HCT116 (cell line): Measurements from ENCODE around the gene MED10. TPM values are rescaled to one million over a fixed set of nuclear protein-coding genes. Genes with fewer than 3 reads are reported as not detected.

Source experiments
- ATAC-seq: fragments of 200-7000 bp; cut with Tn5 transposase; 2 replicates; pipeline ENCODE4 v1.9.1; 2020; ENCODE audit warnings: mild to moderate bottlenecking, moderate library complexity
- BruUV-seq: library from RNA; stranded (reverse); fragments of 400-500 nt; replicated peaks from 2 replicates; lab custom pipeline; 2021; lab: Mats Ljungman, UMichigan
- CTCF ChIA-PET: fragments of 300-600 bp; sonication (Branson Sonifier 250); formaldehyde crosslinking; loops from one replicate; lab custom pipeline; 2021; ENCODE audit warnings: antibody characterized with exemption; lab: Charles Lee
- POLR2A ChIA-PET: fragments of 300-600, 350-600 bp; sonication (Branson Sonifier 250); formaldehyde crosslinking; loops from one replicate; lab custom pipeline; 2021; ENCODE audit warnings: antibody characterized with exemption; lab: Charles Lee
- RAD21 ChIA-PET, 2 experiments: fragments of 300-600 bp; sonication (Branson Sonifier 250); formaldehyde crosslinking; loops; one replicate each; lab custom pipeline; 2023; ENCODE audit warnings: low total read pairs in 2 of 2; ENCODE audit not compliant: uncharacterized antibody in 2 of 2, unreplicated experiment in 2 of 2, low non-redundant PET in 1 of 2; lab: Charles Lee
- DNase-seq: peaks from one replicate; pipeline ENCODE4 v3.0.0-alpha.2; 2010; ENCODE audit warnings: low read depth, low spot score
- H2AFZ ChIP-seq: fragments of 200-600 bp; shearing (Covaris generic), sonication (generic); 2 replicates; pipeline ENCODE4 v1.6.1; 2017; ENCODE audit warnings: low read depth, mixed run types, mixed read lengths, antibody characterized with exemption, low read length; ENCODE audit not compliant: poor library complexity, severe bottlenecking
- H3K27ac ChIP-seq: 2 replicates; pipeline ENCODE4 v1.5.1; 2012; ENCODE audit warnings: low read depth, low read length
- H3K27me3 ChIP-seq: fragments of 200-600 bp; sonication (generic); 2 replicates; pipeline ENCODE4 v1.6.1; 2016; ENCODE audit warnings: mixed run types, low read length, mixed read lengths; ENCODE audit not compliant: insufficient read depth
- H3K36me3 ChIP-seq, 2 experiments: fragments of 200-500 bp in 1 of 2; fragments of 200-600 bp in 1 of 2; sonication (Bioruptor generic) in 1 of 2; sonication (generic) in 1 of 2; 2 replicates each; pipeline versions ENCODE4 v1.5.1 to v1.6.1; 2014 to 2016; ENCODE audit warnings: low read length in 2 of 2, inconsistent platforms in 1 of 2, mixed read lengths in 1 of 2, mixed run types in 1 of 2; ENCODE audit not compliant: insufficient read depth in 2 of 2, control insufficient read depth in 1 of 2
- H3K4me1 ChIP-seq, 2 experiments: fragments of 200-600 bp in 1 of 2; sonication (generic) in 1 of 2; 2 replicates each; pipeline versions ENCODE4 v1.5.1 to v1.6.1; 2012 to 2017; ENCODE audit warnings: low read length in 2 of 2, inconsistent platforms in 1 of 2, mild to moderate bottlenecking in 1 of 2, mixed read lengths in 1 of 2, mixed run types in 1 of 2, moderate library complexity in 1 of 2; ENCODE audit not compliant: insufficient read depth in 2 of 2, control insufficient read depth in 1 of 2
- H3K4me2 ChIP-seq: fragments of 200-600 bp; sonication (generic); 2 replicates; pipeline ENCODE4 v1.6.1; 2017; ENCODE audit warnings: mixed run types, low read length, mixed read lengths
- H3K4me3 ChIP-seq, 2 experiments: fragments of 200-600 bp in 1 of 2; sonication (generic) in 1 of 2; replicated peaks in 1 of 2; 2 replicates each; pipeline ENCODE4 v1.5.1; 2011 to 2016; ENCODE audit warnings: low read length in 2 of 2, control low read depth in 1 of 2, low read depth in 1 of 2, mild to moderate bottlenecking in 1 of 2, mixed read lengths in 1 of 2, mixed run types in 1 of 2
- H3K79me2 ChIP-seq: fragments of 200-600 bp; sonication (generic); 2 replicates; pipeline ENCODE4 v1.6.1; 2017; ENCODE audit warnings: mild to moderate bottlenecking, mixed run types, low read length, moderate library complexity, mixed read lengths; ENCODE audit not compliant: insufficient read depth
- H3K9ac ChIP-seq: fragments of 200-600 bp; sonication (generic); 2 replicates; pipeline ENCODE4 v1.6.1; 2016; ENCODE audit warnings: low read length, mixed read lengths
- H3K9me2 ChIP-seq: fragments of 200-600 bp; sonication (generic), shearing (Covaris generic); 2 replicates; pipeline ENCODE4 v1.6.1; 2017; ENCODE audit warnings: mixed run types, mild to moderate bottlenecking, moderate library complexity; ENCODE audit not compliant: insufficient read depth
- H3K9me3 ChIP-seq, 2 experiments: fragments of 200-500 bp in 1 of 2; fragments of 200-600 bp in 1 of 2; sonication (Bioruptor generic) in 1 of 2; sonication (generic) in 1 of 2; 2 replicates each; pipeline ENCODE4 v1.6.1; 2014 to 2017; ENCODE audit warnings: low read length in 2 of 2, mixed read lengths in 2 of 2, inconsistent platforms in 1 of 2, low read depth in 1 of 2, mild to moderate bottlenecking in 1 of 2, mixed run types in 1 of 2, moderate library complexity in 1 of 2; ENCODE audit not compliant: control insufficient read depth in 1 of 2, insufficient read depth in 1 of 2
- H4K20me1 ChIP-seq: fragments of 200-600 bp; sonication (generic), shearing (Covaris generic); 2 replicates; pipeline ENCODE4 v1.6.1; 2017; ENCODE audit warnings: mixed run types, mild to moderate bottlenecking, moderate library complexity; ENCODE audit not compliant: insufficient read depth
- CBX3 ChIP-seq: IDR thresholded peaks from 2 replicates; pipeline ENCODE4 v1.6.1; 2012; ENCODE audit warnings: low read depth
- EGR1 ChIP-seq: IDR thresholded peaks from 2 replicates; pipeline ENCODE4 v1.6.1; 2012; ENCODE audit warnings: low read depth
- EZH2 ChIP-seq: fragments of 200-600 bp; sonication (generic); IDR thresholded peaks from 2 replicates; pipeline ENCODE4 v1.6.1; 2017; ENCODE audit warnings: antibody characterized with exemption, mixed run types
- EZH2phosphoT487 ChIP-seq: fragments of 200-600 bp; IDR thresholded peaks from 2 replicates; pipeline ENCODE4 v1.6.1; 2018; ENCODE audit warnings: antibody characterized with exemption, borderline replicate concordance
- FOSL1 ChIP-seq: IDR thresholded peaks from 2 replicates; pipeline ENCODE4 v1.6.1; 2012; ENCODE audit warnings: low read depth
- JUND ChIP-seq: IDR thresholded peaks from 2 replicates; pipeline ENCODE4 v1.6.1; 2012
- MAX ChIP-seq: IDR thresholded peaks from 2 replicates; pipeline ENCODE4 v1.6.1; 2012
- RAD21 ChIP-seq: IDR thresholded peaks from 2 replicates; pipeline ENCODE4 v1.6.1; 2012; ENCODE audit warnings: low read depth, mild to moderate bottlenecking
- SIN3A ChIP-seq: IDR thresholded peaks from 2 replicates; pipeline ENCODE4 v1.6.1; 2012; ENCODE audit warnings: low read depth
- SRF ChIP-seq: IDR thresholded peaks from 2 replicates; pipeline ENCODE4 v1.6.1; 2012; ENCODE audit warnings: low read depth
- TCF7L2 ChIP-seq: IDR thresholded peaks from 2 replicates; pipeline ENCODE4 v1.7.0; 2011; ENCODE audit warnings: borderline replicate concordance, inconsistent platforms; ENCODE audit not compliant: insufficient read depth, insufficient read length; ENCODE audit errors: extremely low read depth
- YY1 ChIP-seq: IDR thresholded peaks from 2 replicates; pipeline ENCODE4 v1.6.1; 2011; ENCODE audit warnings: low read length, low read depth, moderate library complexity, mild to moderate bottlenecking; ENCODE audit not compliant: insufficient replicate concordance; ENCODE audit errors: extremely low read depth
- intact Hi-C: fragments of 100-400 bp; cut with micrococcal nuclease; formaldehyde crosslinking; loops from 2 replicates; pipeline ENCODE4 v1.10.0; 2022
- total RNA-seq: library from RNA; stranded (reverse); gene quantifications from one replicate; pipeline ENCODE4 v1.2.1, GENCODE V29; 2021; ENCODE audit not compliant: unreplicated experiment
- TF ChIP-seq, protein P1 (sequence below): IDR thresholded peaks from 2 replicates; pipeline ENCODE4 v1.6.1; 2012; ENCODE audit warnings: low read depth
- TF ChIP-seq, protein P2 (sequence below), 3 experiments: fragments of 200-600 bp in 1 of 3; sonication (generic) in 1 of 3; IDR thresholded peaks in 2 of 3; conservative IDR thresholded peaks in 1 of 3; 2 replicates each; pipeline ENCODE4 v1.5.1; 2012 to 2017; ENCODE audit warnings: low read depth in 2 of 3, low read length in 2 of 3, antibody characterized with exemption in 1 of 3, borderline replicate concordance in 1 of 3, control low read depth in 1 of 3, mild to moderate bottlenecking in 1 of 3, mixed read lengths in 1 of 3, mixed run types in 1 of 3, moderate library complexity in 1 of 3; ENCODE audit not compliant: insufficient read depth in 1 of 3

The MED10 gene
- total RNA-seq, 1 experiment from 2014 or later: 35.0 TPM

- Histone ChIP-seq H3K9ac (no peak overlapping the region), H4K20me1 (no peaks in the 10 kb centered on the region), H3K9me3 (no peaks in the 10 kb centered on the region), H3K4me1 (no peaks in the 10 kb centered on the region), H2AFZ (no peak overlapping the region), H3K9me2 (no peaks in the 10 kb centered on the region), H3K79me2 (no peaks in the 10 kb centered on the region), H3K27ac (no peak overlapping the region), H3K36me3 (no peaks in the 10 kb centered on the region), H3K27me3 (peaks cover 32% of the 10 kb centered on the region), H3K4me2 (no peak overlapping the region), H3K4me3 (no peak overlapping the region)
- intact Hi-C loops: no loop called here
- ChIA-PET CTCF (no interaction called here), POLR2A (no interaction called here), RAD21 (no interaction called here)
- DNase-seq (no peak), ATAC-seq (no peak)
- no TSS peak for BruUV-seq
- TF ChIP-seq EGR1: no peak
- no peak for TF ChIP-seq SRF
- no peak for TF ChIP-seq FOSL1
- TF ChIP-seq SIN3A: no peak
- no peak for TF ChIP-seq EZH2
- TF ChIP-seq MAX: no peak
- TF ChIP-seq, protein P1, sequence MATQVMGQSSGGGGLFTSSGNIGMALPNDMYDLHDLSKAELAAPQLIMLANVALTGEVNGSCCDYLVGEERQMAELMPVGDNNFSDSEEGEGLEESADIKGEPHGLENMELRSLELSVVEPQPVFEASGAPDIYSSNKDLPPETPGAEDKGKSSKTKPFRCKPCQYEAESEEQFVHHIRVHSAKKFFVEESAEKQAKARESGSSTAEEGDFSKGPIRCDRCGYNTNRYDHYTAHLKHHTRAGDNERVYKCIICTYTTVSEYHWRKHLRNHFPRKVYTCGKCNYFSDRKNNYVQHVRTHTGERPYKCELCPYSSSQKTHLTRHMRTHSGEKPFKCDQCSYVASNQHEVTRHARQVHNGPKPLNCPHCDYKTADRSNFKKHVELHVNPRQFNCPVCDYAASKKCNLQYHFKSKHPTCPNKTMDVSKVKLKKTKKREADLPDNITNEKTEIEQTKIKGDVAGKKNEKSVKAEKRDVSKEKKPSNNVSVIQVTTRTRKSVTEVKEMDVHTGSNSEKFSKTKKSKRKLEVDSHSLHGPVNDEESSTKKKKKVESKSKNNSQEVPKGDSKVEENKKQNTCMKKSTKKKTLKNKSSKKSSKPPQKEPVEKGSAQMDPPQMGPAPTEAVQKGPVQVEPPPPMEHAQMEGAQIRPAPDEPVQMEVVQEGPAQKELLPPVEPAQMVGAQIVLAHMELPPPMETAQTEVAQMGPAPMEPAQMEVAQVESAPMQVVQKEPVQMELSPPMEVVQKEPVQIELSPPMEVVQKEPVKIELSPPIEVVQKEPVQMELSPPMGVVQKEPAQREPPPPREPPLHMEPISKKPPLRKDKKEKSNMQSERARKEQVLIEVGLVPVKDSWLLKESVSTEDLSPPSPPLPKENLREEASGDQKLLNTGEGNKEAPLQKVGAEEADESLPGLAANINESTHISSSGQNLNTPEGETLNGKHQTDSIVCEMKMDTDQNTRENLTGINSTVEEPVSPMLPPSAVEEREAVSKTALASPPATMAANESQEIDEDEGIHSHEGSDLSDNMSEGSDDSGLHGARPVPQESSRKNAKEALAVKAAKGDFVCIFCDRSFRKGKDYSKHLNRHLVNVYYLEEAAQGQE: no peak
- TF ChIP-seq YY1: no peak
- TF ChIP-seq, protein P2, sequence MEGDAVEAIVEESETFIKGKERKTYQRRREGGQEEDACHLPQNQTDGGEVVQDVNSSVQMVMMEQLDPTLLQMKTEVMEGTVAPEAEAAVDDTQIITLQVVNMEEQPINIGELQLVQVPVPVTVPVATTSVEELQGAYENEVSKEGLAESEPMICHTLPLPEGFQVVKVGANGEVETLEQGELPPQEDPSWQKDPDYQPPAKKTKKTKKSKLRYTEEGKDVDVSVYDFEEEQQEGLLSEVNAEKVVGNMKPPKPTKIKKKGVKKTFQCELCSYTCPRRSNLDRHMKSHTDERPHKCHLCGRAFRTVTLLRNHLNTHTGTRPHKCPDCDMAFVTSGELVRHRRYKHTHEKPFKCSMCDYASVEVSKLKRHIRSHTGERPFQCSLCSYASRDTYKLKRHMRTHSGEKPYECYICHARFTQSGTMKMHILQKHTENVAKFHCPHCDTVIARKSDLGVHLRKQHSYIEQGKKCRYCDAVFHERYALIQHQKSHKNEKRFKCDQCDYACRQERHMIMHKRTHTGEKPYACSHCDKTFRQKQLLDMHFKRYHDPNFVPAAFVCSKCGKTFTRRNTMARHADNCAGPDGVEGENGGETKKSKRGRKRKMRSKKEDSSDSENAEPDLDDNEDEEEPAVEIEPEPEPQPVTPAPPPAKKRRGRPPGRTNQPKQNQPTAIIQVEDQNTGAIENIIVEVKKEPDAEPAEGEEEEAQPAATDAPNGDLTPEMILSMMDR (IDR thresholded peaks at IDR 0.05 in 2 of 3, conservative IDR thresholded peaks at IDR 0.05 in 1 of 3; ENCODE audit: borderline replicate concordance in 1 of 3, insufficient read depth in 1 of 3, low read depth in 2 of 3, low read length in 2 of 3): no peak
- TF ChIP-seq EZH2phosphoT487: no peak
- no peak for TF ChIP-seq RAD21
- no peak for TF ChIP-seq TCF7L2
- no peak for TF ChIP-seq CBX3
- no peak for TF ChIP-seq JUND
Measured at GRCh38 chr5:6424110-6424659, 45.8 kb upstream of the MED10 start.
